ENCODE results near the gene PCP4. TPM values are rescaled to one million over a fixed set of nuclear protein-coding genes. Genes with fewer than 3 reads are reported as not detected.

PCP4 gene
- total and polyA plus RNA-seq, 10 of the 15 experiments (the other 5 are each of a cell fraction or from before 2014, with no cell fraction given) = not detected

DNA sequence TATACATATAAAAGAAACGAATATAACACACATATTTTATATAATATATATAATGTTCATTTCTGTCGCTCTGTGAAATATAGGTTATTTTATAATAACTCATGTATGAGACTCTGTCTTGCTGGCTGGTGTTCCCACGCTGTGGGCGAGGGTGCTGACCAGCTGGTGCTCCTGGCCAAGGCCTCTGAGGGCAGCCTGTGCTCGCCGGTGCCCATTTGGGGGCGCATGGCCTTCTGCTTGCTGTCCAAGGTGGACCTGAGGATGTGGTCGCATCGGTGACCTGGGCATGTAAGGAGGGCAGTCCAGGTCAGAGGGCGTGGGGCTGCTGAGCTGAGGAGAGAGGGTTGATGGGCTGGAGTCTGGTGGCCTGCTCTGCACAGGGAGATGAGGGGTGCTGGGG, 1.1 kb upstream of the PCP4 start:
- 9% methylated on average over 10 of the region's 10 CpGs for WGBS (ENCODE audit: insufficient coverage, insufficient replicate concordance, low lambda C conversion rate, missing lambda C conversion rate)
- no peak for ATAC-seq

DNA sequence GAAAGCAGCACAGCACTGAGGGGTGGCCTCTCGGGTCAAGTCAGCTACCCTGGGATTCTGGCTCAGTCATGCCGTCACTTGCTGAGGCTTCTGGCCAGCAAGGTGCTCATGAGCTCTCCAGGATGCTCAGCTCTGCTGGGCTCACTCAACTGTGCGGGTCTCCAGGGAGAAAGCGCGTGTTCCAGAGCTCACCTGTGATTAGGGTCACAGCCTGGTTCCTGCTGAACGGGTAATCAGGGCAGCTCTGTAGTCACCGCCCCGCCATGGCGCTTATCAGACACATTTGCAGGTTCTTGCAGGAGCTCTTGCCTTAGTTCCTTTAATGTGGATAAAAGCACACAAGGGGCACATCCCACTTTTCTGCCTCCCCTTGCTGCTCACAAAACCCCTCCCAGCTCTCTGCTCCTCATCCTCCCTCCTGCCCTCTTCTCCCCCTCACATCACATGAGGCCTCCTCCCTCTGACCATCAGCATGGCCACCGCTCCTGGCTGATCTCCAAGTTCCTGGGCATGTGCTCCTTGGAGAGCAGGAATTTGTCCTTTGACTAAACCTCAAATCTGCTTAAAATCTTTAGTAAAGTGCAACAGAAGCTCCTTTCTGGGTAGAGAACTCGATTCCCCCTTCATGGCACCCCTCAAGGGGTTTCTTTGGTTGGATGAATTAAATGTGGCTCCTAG, 2.0 kb downstream of the PCP4 start:
- in situ Hi-C loops (cut with MboI) = no loop called here
- Histone ChIP-seq H3K4me3 (no peak overlapping the region), H3K9me3 (replicated peaks; ENCODE audit: control insufficient read depth, insufficient read depth, low read length) (no peaks in the 10 kb centered on the region; the same call in 2 of the 3 replicates), H3K9ac (ENCODE audit: control insufficient read depth, insufficient read depth, low read length) (no peak overlapping the region), H3K4me1 (ENCODE audit: control insufficient read depth, insufficient read depth, low read length) (no peaks in the 10 kb centered on the region), H4K20me1 (ENCODE audit: control insufficient read depth, insufficient read depth) (no peaks in the 10 kb centered on the region), H3K36me3 (ENCODE audit: control insufficient read depth in 2 of 2, insufficient read depth in 2 of 2, low read length in 1 of 2) (no peaks in the 10 kb centered on the region), H3K79me2 (ENCODE audit: control insufficient read depth, insufficient read depth, low read length) (no peaks in the 10 kb centered on the region), H2AFZ (ENCODE audit: control insufficient read depth, low read depth, low read length) (no peak overlapping the region), H3K27me3 (replicated peaks in 1 of 2; ENCODE audit: control insufficient read depth in 2 of 2, insufficient read depth in 2 of 2, low read length in 1 of 2) (no peaks in the 10 kb centered on the region), H3K27ac (ENCODE audit: control insufficient read depth, insufficient read depth) (no peak overlapping the region), H3K4me2 (ENCODE audit: control insufficient read depth, insufficient read depth) (no peak overlapping the region)
- ChIA-PET SMC1A (ENCODE audit: uncharacterized antibody, unreplicated experiment) (no interaction called here), CTCF (no interaction called here), POLR2A (no interaction called here), RAD21 (ENCODE audit: unreplicated experiment) (no interaction called here)
- FAIRE-seq (no peak), ATAC-seq (no peak), DNase-seq (ENCODE audit: low read depth, low spot score) (no peak)
- WGBS (ENCODE audit: insufficient coverage, insufficient replicate concordance, low lambda C conversion rate, missing lambda C conversion rate) = 22% methylated on average over 11 of the region's 11 CpGs
- intact Hi-C loops (cut with micrococcal nuclease; ENCODE audit: unreplicated experiment) = no loop called here
- no TSS peak for BruUV-seq (replicated peaks)
- no peak for TF ChIP-seq HCFC1 (IDR thresholded peaks at IDR 0.05; ENCODE audit: low read length)
- no peak for TF ChIP-seq ZNF274 (IDR thresholded peaks at IDR 0.05; ENCODE audit: insufficient read depth, insufficient read length)
- TF ChIP-seq CREM (IDR thresholded peaks at IDR 0.05; ENCODE audit: low read depth) = no peak
- no peak for TF ChIP-seq TCF7 (IDR thresholded peaks at IDR 0.05; ENCODE audit: borderline replicate concordance)
- TF ChIP-seq, protein P1, sequence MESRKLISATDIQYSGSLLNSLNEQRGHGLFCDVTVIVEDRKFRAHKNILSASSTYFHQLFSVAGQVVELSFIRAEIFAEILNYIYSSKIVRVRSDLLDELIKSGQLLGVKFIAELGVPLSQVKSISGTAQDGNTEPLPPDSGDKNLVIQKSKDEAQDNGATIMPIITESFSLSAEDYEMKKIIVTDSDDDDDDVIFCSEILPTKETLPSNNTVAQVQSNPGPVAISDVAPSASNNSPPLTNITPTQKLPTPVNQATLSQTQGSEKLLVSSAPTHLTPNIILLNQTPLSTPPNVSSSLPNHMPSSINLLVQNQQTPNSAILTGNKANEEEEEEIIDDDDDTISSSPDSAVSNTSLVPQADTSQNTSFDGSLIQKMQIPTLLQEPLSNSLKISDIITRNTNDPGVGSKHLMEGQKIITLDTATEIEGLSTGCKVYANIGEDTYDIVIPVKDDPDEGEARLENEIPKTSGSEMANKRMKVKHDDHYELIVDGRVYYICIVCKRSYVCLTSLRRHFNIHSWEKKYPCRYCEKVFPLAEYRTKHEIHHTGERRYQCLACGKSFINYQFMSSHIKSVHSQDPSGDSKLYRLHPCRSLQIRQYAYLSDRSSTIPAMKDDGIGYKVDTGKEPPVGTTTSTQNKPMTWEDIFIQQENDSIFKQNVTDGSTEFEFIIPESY (IDR thresholded peaks at IDR 0.05) = no peak
- TF ChIP-seq NRF1 (conservative IDR thresholded peaks at IDR 0.05; ENCODE audit: low read depth, low read length) = no peak
- no peak for TF ChIP-seq LARP7 (IDR thresholded peaks at IDR 0.05)
- TF ChIP-seq SIX5 (IDR thresholded peaks at IDR 0.05; ENCODE audit: low read depth, low read length, severe bottlenecking) = no peak
- no peak for TF ChIP-seq SMAD1 (IDR thresholded peaks at IDR 0.05; ENCODE audit: low read depth, partially characterized antibody)
- no peak for TF ChIP-seq MEF2A (IDR thresholded peaks at IDR 0.05; ENCODE audit: insufficient read depth, low read depth, low read length)
- TF ChIP-seq CBX5 (IDR thresholded peaks at IDR 0.05; ENCODE audit: low read depth) = no peak
- no peak for TF ChIP-seq RFX5 (IDR thresholded peaks at IDR 0.05; ENCODE audit: low read depth, low read length)

More for the DNA sequence above, 1.1 kb upstream of the PCP4 start:
- Histone ChIP-seq H2AFZ (ENCODE audit: control insufficient read depth, low read depth, low read length) (no peak overlapping the region), H3K4me3 (no peak overlapping the region), H3K4me2 (ENCODE audit: control insufficient read depth, insufficient read depth) (no peak overlapping the region), H3K4me1 (ENCODE audit: control insufficient read depth, insufficient read depth, low read length) (no peaks in the 10 kb centered on the region), H3K9ac (ENCODE audit: control insufficient read depth, insufficient read depth, low read length) (no peak overlapping the region), H3K27ac (ENCODE audit: control insufficient read depth, insufficient read depth) (no peak overlapping the region), H3K36me3 (ENCODE audit: control insufficient read depth in 2 of 2, insufficient read depth in 2 of 2, low read length in 1 of 2) (no peaks in the 10 kb centered on the region), H4K20me1 (ENCODE audit: control insufficient read depth, insufficient read depth) (no peaks in the 10 kb centered on the region), H3K79me2 (ENCODE audit: control insufficient read depth, insufficient read depth, low read length) (no peaks in the 10 kb centered on the region), H3K9me3 (replicated peaks; ENCODE audit: control insufficient read depth, insufficient read depth, low read length) (no peaks in the 10 kb centered on the region; the same call in 2 of the 3 replicates), H3K27me3 (replicated peaks in 1 of 2; ENCODE audit: control insufficient read depth in 2 of 2, insufficient read depth in 2 of 2, low read length in 1 of 2) (no peaks in the 10 kb centered on the region)
- no peak for TF ChIP-seq RFX5 (IDR thresholded peaks at IDR 0.05; ENCODE audit: low read depth, low read length)
- no peak for TF ChIP-seq SUPT20H (IDR thresholded peaks at IDR 0.05; ENCODE audit: borderline replicate concordance, control insufficient read depth, low read depth, low read length)
- TF ChIP-seq CREM (IDR thresholded peaks at IDR 0.05; ENCODE audit: low read depth) = no peak
- no peak for TF ChIP-seq ZSCAN29 (IDR thresholded peaks at IDR 0.05)
- TF ChIP-seq, protein P2, sequence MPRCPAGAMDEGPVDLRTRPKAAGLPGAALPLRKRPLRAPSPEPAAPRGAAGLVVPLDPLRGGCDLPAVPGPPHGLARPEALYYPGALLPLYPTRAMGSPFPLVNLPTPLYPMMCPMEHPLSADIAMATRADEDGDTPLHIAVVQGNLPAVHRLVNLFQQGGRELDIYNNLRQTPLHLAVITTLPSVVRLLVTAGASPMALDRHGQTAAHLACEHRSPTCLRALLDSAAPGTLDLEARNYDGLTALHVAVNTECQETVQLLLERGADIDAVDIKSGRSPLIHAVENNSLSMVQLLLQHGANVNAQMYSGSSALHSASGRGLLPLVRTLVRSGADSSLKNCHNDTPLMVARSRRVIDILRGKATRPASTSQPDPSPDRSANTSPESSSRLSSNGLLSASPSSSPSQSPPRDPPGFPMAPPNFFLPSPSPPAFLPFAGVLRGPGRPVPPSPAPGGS (IDR thresholded peaks at IDR 0.05; ENCODE audit: borderline replicate concordance, insufficient read depth, low read depth, low read length, poor library complexity, severe bottlenecking) = no peak
- TF ChIP-seq HCFC1 (IDR thresholded peaks at IDR 0.05; ENCODE audit: low read length) = no peak
- no peak for TF ChIP-seq SUZ12 (IDR thresholded peaks at IDR 0.05; ENCODE audit: unreplicated experiment)
- no peak for TF ChIP-seq HDGF (IDR thresholded peaks at IDR 0.05)
- CTCF ChIA-PET = no interaction called here
- SMC1A ChIA-PET (ENCODE audit: uncharacterized antibody, unreplicated experiment) = no interaction called here
- BruUV-seq (replicated peaks) = no TSS peak
- DNase-seq (ENCODE audit: low read depth, low spot score) (no peak), FAIRE-seq (no peak)
- RAD21 ChIA-PET (ENCODE audit: unreplicated experiment) = no interaction called here
- in situ Hi-C loops (cut with MboI) = no loop called here
- POLR2A ChIA-PET = no interaction called here
- intact Hi-C loops (cut with micrococcal nuclease; ENCODE audit: unreplicated experiment) = no loop called here
